GM19025 (cell line): ENCODE results near the gene SIGLEC7.

Experiments used
- ATAC-seq: cut with Tn5 transposase; IDR thresholded peaks from one replicate; pipeline ENCODE4 v1.9.1; 2021; ENCODE audit warnings: mild to moderate bottlenecking, low read depth, moderate library complexity; ENCODE audit not compliant: unreplicated experiment

SIGLEC7 gene

GRCh38 chr19:51142119-51142518 is at the start of gene SIGLEC7:
Gene SIGLEC7, plus strand, starts transcription at chr19:51142301. Its CDS starts 69 bp downstream, at chr19:51142370.
- ATAC-seq, result no peak

DNA sequence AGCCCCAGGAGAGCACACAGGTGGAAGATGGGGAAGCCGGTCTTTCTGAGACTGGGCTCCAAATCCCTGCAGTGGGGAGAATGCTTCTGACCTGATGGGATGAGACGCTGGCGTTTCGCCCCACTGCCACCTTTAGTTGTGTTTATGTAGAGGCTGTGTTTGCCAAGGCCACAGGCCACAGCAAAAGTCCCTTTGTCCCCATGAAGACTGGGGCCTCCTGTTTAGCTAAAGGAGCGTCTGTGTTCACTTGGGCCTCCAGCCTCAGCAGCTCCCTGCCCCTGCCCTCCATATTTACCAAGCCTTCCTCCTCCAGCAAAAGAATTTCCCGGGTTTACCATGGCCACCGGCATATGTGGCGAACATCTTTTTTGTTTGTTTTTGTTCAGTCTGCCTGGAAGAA is 49.0 kb upstream of the SIGLEC7 start:
- ATAC-seq, result no peak

DNA sequence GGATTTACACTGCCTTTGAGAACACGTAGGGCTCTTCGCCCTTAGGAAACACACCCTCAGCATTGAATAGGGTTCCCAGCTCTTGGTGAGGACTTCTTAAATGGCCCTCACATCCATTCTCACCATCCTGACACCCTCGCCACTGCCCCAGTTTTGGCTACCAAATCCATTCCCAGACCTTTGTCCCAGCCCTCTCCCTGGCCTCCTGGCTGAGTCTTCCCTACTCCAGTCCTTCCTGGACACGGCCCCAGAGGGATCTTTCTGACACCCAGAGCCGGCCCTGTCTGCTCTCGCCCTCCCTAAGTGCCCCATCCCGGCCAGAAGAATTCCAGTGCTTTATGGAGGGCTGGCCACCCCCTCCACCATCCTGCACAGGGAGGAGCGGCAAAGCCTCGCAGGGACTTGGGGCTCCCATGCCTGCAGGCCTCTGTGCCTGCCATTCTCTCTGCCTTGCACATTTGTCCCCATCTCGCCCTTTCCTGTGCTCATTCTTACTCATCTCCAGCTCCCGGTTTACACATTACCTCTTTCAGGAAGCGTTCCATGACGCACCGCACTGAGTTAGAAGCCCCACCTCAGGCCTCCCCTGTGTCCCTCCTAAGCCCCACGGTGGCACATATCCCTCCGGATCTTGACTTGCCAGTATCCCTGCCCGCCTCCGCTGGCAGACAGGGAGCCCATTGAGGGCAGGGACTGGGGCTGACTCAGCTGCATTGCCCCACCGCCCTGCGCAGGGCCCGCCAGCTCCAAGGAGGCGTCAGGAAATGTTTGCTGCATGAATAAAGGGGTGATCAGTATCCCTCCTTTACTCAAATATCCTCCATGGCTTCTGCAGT is 48.4 kb upstream of the SIGLEC7 start:
- ATAC-seq, result no peak

GRCh38 chr19:51094696-51095279 is 47.3 kb upstream of the SIGLEC7 start:
- no peak for ATAC-seq

- ATAC-seq, result no peak
These were observed 45.5 kb upstream of the SIGLEC7 start for GRCh38 chr19:51096473-51097165.

DNA sequence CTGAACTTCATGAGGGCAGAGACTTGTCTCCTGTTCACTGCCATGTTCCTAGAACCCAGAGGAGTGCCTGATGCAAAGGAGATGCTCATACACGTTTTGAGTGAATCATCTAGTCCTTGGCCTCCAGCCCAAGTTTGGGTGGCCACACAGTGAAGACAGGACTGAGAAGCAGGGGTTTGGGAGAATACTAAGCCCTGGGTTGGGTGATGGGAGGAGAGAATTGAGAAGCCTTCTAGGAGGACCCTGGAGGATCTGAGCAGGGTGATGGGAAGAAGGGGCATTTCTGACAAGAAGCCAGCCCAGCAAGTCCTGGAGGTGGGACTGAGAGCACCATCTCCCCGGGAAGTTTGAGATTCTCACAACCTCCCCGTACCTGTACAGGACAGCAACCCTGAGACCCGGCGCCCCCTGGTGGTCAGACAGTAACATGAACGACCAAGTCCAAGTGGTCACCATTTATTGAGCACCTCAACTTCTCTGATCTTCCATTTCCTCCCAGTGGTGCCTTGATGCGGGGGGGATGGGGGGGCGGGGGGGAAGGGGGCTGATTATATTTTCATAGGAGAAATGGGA is 44.8 kb upstream of the SIGLEC7 start:
- no peak for ATAC-seq

DNA sequence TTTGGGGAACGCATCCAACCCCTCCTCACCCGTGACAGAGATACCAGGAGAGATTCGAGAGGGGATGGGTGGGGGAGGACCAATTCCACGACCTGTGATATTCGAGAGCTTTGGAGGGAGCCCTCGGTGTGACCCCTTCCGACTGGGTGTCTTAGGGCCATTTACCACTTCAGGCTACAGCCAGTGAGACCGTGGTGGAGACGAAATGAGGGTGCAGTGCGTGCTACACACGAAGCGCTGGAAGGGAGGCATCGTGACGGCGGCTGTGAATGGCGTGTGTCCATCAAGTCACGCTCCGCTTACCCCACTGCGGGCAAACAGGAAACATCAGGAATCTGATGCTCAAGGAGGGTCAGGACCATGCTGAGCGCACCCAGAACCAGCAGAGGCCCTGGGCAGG is 44.3 kb upstream of the SIGLEC7 start:
- no peak for ATAC-seq

DNA sequence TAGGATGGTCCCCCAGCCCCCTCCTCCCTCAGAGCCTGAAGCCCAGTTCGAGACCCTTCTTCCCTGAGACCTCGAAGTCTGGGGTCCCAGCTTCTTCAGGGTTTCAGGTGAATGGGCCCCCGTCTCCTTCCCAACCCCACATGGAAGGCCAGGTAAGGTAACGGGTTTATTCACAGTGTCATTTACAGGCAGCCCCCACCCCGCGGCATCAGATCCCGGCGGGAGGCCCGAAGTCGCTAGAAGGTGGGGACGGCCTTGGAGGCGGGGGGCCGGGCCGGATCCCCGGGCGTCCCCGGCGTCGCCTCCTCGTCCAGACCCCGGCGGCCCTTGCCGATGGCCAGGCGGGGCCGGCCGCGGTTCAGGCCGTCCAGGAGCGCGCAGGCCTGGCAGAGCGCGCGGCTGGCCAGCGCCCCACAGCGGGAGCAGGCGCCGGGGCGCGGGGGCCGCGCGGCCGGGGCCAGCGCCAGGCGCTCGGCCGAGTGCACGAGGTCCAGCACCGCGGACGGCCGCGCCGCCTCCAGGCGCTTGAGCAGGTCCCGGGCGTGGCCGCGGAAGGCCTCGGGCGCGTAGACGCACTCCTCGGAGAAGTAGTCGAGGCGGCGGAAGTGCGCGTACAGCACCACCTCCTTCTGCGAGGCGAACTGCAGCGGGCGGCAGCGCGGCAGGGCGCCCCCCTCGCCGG is 43.6 kb upstream of the SIGLEC7 start:
- ATAC-seq, result no peak

DNA sequence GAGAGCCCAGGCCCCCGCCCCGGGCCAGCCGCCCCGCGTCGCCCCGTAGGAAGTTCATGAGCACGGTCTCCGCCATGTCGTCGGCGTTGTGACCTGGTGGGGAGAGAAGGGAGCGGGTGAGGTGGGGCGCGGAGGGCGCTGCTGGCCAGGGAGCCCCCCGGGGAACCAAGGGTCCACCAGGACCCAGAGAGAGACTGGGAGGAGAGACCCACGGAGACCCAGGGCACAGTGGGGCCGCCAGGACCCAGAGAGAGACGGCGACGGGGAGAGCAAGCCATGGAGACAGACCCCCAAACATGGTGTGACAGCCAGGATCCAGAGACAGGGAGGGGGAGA is 43.1 kb upstream of the SIGLEC7 start:
- ATAC-seq, result no peak

- ATAC-seq, result no peak
These were observed 41.5 kb upstream of the SIGLEC7 start for GRCh38 chr19:51100601-51101000.

- no peak for ATAC-seq
These were observed 40.8 kb upstream of the SIGLEC7 start for GRCh38 chr19:51101171-51101865.

- ATAC-seq, result no peak
These were observed 39.1 kb upstream of the SIGLEC7 start for GRCh38 chr19:51102991-51103390.

DNA sequence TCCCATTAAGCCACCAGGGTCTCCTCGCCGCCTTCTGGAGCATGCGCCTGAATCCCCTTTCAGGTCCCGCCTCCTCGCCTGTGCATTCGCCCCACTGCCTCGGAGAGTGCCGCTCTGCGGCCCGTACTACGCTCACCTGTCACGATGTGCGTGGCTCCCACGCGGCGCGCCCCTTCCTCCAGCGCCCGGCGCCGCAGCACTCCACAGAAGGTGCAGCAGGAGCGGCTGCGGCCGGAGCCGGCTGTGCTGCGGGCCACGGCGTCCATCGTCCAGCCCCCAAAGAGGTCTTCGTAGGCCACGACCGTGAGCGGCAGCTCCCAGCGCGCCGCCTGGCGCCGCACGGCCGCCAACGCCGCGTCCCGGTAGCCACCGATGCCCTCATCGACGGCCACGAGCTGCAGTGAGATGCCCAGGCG is 38.2 kb upstream of the SIGLEC7 start:
- no peak for ATAC-seq

- no peak for ATAC-seq
These were observed 34.6 kb upstream of the SIGLEC7 start for GRCh38 chr19:51107406-51108065.

DNA sequence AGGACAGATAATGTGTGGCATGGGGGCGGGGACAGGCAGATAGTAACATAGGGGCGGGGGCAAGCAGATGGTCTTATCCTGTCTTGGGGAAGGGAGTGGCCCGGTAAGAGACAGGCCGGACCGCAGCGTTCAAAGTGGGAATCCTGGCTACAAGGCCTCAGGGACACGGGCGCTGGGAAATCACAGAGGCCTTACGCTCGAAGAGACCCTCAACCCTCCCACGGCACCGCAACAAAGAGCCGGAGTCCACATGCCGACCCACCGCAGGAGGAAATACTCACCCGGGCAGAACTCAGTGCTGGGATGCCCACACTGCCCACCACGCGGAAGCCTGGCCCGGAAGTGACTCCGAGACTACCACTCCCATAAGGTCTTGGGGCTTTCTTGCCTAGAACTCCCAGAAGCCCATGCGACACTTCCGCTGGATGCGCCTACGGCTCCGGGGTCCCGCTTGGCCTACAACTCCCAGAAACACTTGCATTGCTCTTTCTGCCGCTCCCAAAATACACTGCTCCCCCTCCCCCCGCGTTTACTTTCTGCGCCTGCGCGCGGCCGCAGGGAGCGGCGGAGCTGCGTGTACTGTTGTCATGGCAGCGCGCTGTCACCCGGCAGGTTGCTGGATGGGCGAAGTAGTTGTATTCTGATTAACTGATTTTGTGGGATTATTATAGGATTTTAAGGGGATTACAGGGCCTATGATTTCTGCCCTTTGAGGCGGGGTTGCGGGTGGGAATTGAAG is 33.9 kb upstream of the SIGLEC7 start, which contains the start of gene CTU1:
Gene CTU1, minus strand, starts transcription at position 344 of the 739 bp plus-strand sequence. CDS start 3,840 bp downstream, outside the sequence.
- peak; percentile 95 for ATAC-seq

DNA sequence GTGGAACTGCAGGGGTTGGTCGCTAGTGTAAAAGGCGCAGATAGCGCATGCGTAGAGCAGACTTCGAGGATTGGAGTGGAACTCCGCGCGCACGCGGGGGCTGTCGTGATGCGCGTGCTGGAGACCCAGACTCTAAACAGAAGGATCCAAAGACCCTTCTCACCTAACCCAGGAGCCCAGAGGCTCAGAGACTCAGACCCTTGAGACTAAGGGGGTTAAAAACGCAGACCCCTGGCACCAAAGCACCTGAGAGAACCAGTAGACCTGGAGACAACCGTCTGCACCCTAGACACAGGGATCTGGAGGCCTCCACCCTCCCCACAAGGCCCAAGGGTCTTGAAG is 33.3 kb upstream of the SIGLEC7 start:
- peak; percentile 11 for ATAC-seq

GRCh38 chr19:51110666-51110971 is 31.5 kb upstream of the SIGLEC7 start:
- no peak for ATAC-seq

DNA sequence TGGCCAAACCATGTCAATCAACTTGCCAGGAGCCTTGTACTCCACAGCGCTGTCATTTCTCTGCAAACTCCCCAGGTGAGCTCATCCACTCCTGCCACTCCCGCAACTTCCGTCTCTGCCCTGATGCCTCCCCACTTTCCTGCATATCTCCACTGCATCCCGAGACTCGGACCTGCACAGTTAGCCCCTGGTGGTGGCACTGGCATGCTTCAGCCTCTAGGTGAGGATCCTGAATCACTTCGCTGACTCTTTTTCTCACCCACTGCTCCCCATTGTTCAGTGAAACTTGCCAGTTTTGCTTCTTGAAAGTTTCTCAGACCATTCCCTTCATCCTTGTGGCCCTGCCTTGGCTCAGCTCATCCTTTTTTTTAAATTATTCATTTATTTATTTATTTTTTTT is 30.5 kb upstream of the SIGLEC7 start:
- ATAC-seq, result no peak

DNA sequence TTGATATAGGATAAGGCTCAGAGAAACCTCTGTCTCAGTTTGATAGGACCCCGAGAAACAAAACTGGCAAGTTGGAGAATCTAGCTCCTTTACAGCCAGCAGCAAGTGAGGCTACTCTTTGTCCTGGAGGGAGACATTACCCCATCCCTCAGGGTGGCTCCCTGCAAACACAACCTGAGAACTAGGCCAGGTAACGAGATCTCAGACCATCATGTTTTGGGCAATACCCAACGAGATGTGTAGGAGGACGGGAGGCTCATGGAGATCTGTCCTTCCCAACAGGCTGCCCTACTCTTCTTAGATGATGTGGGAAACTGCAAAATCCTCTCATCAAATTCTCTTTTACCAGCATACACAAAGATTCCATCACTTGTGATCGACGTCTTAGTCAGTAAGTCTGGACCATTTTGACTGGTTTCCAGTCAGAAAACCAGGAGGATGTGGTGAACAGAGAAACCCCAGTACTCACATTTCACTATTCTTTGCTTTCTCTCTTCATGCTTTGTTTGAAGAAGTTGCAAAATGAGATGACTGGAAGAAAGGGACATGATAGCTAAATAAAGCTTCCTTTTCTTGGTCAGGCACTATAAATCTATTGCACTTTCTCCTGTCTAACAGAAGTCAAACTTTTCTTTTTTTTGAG is 27.9 kb upstream of the SIGLEC7 start:
- no peak for ATAC-seq
